ENCODE data around the gene EXD1. TPM values are rescaled to one million over a fixed set of nuclear protein-coding genes. Genes with fewer than 3 reads are reported as not detected.
A peak's percentile ranks its signal among the peaks of the same experiment; 100 is the strongest.
"Not testable (repeated sequence)": the region's sequence is repeated elsewhere in the genome, so short reads cannot be mapped to it uniquely, and the experiment has no call there.

The EXD1 gene
- total RNA-seq, 1 donor from 2014 or later = not detected

DNA sequence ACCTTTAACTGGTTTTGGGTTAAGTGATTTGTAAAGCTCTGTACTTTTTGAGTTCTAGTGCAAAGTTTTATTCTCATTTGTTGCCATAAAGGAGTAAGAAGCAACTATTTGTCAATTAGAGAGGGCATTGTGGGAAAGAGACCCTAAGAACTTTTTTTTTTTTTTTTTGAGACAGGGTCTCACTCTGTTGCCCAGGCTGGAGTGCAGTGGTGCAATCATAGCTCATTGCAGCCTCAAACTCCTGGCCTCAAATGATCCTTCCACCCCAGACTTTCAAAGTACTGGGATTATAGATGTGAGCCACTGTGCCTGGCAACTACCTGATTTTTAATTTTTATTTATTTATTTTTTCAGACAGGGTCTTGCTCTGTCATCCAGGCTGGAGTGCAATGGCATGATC, 5.4 kb upstream of the EXD1 start:
- Mint-ChIP-seq H3K4me1 (ENCODE audit: unreplicated experiment) (peaks cover 16% of the 10 kb centered on the region), H3K27ac (no peak overlapping the region), H3K27me3 (no peaks in the 10 kb centered on the region), H3K36me3 (no peaks in the 10 kb centered on the region), H3K9me3 (no peaks in the 10 kb centered on the region), H3K4me3 (no peak overlapping the region)
- TF ChIP-seq CTCF (conservative IDR thresholded peaks at IDR 0.05) = no peak
- no peak for DNase-seq (ENCODE audit: extremely low spot score, unreplicated experiment)

DNA sequence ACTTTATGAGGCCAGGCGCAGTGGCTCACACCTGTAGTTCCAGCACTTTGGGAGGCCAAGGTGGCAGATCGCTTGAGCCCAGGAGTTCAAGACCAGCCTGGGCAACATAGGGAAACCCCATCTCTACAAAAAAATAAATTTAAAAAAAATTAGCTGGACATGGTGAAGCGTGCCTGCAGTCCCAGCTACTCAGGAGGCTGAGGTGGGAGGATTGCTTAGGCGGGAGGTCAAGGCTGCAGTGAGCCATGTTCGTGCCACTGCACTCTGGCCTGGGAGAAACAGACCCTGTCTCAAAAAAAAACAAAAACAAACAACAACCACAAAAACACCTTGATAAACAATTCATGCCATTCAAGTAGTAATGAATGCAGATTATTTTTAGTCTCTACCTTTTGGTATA, 4.7 kb upstream of the EXD1 start:
- not testable (repeated sequence) for H3K27ac Mint-ChIP-seq, H3K36me3 Mint-ChIP-seq
- peaks cover 13% of the 10 kb centered on the region for H3K4me1 Mint-ChIP-seq (ENCODE audit: unreplicated experiment)

DNA sequence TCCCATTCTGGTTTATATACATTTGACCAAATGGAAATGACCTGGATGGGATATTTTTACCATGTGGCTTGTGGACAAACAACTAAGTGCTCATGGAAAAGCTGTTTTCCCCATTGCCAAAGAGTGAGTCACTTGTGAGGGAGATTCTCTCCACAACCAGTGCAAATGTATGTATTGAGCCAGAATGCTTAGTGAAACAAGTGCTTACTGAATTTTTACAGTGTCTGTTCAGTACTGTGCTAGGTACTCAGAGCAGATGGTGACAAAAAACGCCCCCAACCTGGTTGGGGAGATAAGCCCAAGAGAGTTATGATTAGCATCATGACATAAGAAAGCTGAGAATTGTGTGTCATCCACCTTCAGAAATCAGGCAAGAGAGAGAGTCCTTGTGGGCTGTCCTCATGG, 2.8 kb upstream of the EXD1 start:
- Mint-ChIP-seq H3K36me3 (no peaks in the 10 kb centered on the region), H3K27ac (no peak overlapping the region), H3K4me1 (ENCODE audit: unreplicated experiment) (peaks cover 13% of the 10 kb centered on the region), H3K27me3 (no peaks in the 10 kb centered on the region), H3K9me3 (no peaks in the 10 kb centered on the region), H3K4me3 (peak overlapping the region; percentile 21)
- TF ChIP-seq CTCF (conservative IDR thresholded peaks at IDR 0.05) = no peak
- no peak for DNase-seq (ENCODE audit: extremely low spot score, unreplicated experiment)

More for the DNA sequence above, 4.7 kb upstream of the EXD1 start:
- not testable (repeated sequence) for H3K9me3 Mint-ChIP-seq, H3K27me3 Mint-ChIP-seq, H3K4me3 Mint-ChIP-seq
- peak; percentile 25 for DNase-seq (ENCODE audit: extremely low spot score, unreplicated experiment)

GRCh38 chr15:41231422-41232226, 1.1 kb upstream of the EXD1 start:
- H3K4me1 Mint-ChIP-seq (ENCODE audit: unreplicated experiment) = peaks cover 13% of the 10 kb centered on the region
- no peaks in the 10 kb centered on the region for H3K36me3 Mint-ChIP-seq
- TF ChIP-seq CTCF (conservative IDR thresholded peaks at IDR 0.05) = no peak
- H3K9me3 Mint-ChIP-seq = no peaks in the 10 kb centered on the region
- peak overlapping the region; percentile 94 for H3K27ac Mint-ChIP-seq
- no peak for DNase-seq (ENCODE audit: extremely low spot score, unreplicated experiment)
- H3K4me3 Mint-ChIP-seq = peak overlapping the region; percentile 93
- H3K27me3 Mint-ChIP-seq = no peaks in the 10 kb centered on the region

- no peak for DNase-seq (ENCODE audit: extremely low spot score, unreplicated experiment)
- no peak for TF ChIP-seq CTCF (conservative IDR thresholded peaks at IDR 0.05)
- Mint-ChIP-seq H3K36me3 (no peaks in the 10 kb centered on the region), H3K27me3 (peaks cover 4% of the 10 kb centered on the region), H3K4me1 (ENCODE audit: unreplicated experiment) (peaks cover 13% of the 10 kb centered on the region), H3K27ac (peak overlapping the region; percentile 94), H3K9me3 (no peaks in the 10 kb centered on the region), H3K4me3 (peak overlapping the region; percentile 93)
These were observed 260 bp downstream of the EXD1 start for GRCh38 chr15:41230345-41230649.

DNA sequence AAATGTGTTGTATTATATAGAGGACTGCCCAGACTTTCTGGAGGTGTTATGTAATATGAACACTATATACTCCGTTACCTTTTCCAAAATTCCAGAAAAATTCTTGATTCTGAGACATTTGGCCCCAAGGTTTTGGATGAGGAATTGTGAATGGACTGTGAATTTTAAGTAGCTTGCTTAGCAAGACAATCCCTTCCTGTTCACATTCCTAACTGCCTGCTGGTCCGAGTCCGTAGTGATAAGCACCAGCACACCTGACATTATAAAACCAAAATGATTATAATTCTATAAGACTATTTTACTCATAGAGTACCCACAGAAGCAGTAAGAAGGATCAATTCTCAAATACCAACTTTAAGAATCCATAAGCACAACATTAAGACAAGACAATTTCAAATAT, 11.2 kb downstream of the EXD1 start:
- H3K4me3 Mint-ChIP-seq = no peak overlapping the region
- no peaks in the 10 kb centered on the region for H3K4me1 Mint-ChIP-seq (ENCODE audit: unreplicated experiment)
- DNase-seq (ENCODE audit: extremely low spot score, unreplicated experiment) = no peak
- peaks cover 28% of the 10 kb centered on the region for H3K27me3 Mint-ChIP-seq
- no peaks in the 10 kb centered on the region for H3K9me3 Mint-ChIP-seq
- H3K36me3 Mint-ChIP-seq = no peaks in the 10 kb centered on the region
- H3K27ac Mint-ChIP-seq = no peak overlapping the region
- TF ChIP-seq CTCF (conservative IDR thresholded peaks at IDR 0.05) = no peak
